VCaP (cell line): ENCODE data around the gene MYEOV.

Experiments used
- H3K27ac ChIP-seq: fragments of 450-650 bp; 2 replicates; pipeline ENCODE4 v1.5.1; 2017
- CTCF ChIP-seq: fragments of 450-650 bp; conservative IDR thresholded peaks from 2 replicates; pipeline ENCODE4 v1.5.1; 2017; ENCODE audit warnings: mild to moderate bottlenecking, moderate library complexity

The MYEOV gene

GRCh38 chr11:69293819-69294505 lies at the start of gene MYEOV:
MYEOV (plus strand) TSS chr11:69294155; CDS start chr11:69295355, 1,200 bp downstream.
- no peak for TF ChIP-seq CTCF
- H3K27ac ChIP-seq = peak within 1 kb of the TSS; percentile 89; the same call in 1 of the 2 replicates

- no peak for TF ChIP-seq CTCF
- H3K27ac ChIP-seq = no peak overlapping the region
Observed at GRCh38 chr11:69244266-69244665, 49.7 kb upstream of the MYEOV start.

GRCh38 chr11:69245041-69245440 lies 48.9 kb upstream of the MYEOV start:
- TF ChIP-seq CTCF = no peak
- H3K27ac ChIP-seq = no peak overlapping the region

- H3K27ac ChIP-seq = no peak overlapping the region
- no peak for TF ChIP-seq CTCF
Observed at GRCh38 chr11:69245491-69246345, 48.2 kb upstream of the MYEOV start.

- TF ChIP-seq CTCF = no peak
- H3K27ac ChIP-seq = no peak overlapping the region
Observed at GRCh38 chr11:69249311-69250185, 44.4 kb upstream of the MYEOV start.

GRCh38 chr11:69250186-69251056 lies 43.5 kb upstream of the MYEOV start:
- H3K27ac ChIP-seq = no peak overlapping the region
- no peak for TF ChIP-seq CTCF
